NCI-H226 (cell line): ENCODE measurements around the gene PSRC1.
"Not testable (repeated sequence)": the region's sequence is repeated elsewhere in the genome, so short reads cannot be mapped to it uniquely, and the experiment has no call there.

ENCODE experiments used
- DNase-seq: peaks from one replicate; pipeline ENCODE4 v3.0.0-alpha.2; 2015

Gene PSRC1

GRCh38 chr1:109282952-109283747, at the start of gene PSRC1:
PSRC1 (minus strand) TSS chr1:109283145.
- DNase-seq, result peak; percentile 87

GRCh38 chr1:109331113-109331512, 48.2 kb upstream of the PSRC1 start:
- DNase-seq, result no peak

GRCh38 chr1:109327285-109327684, 44.3 kb upstream of the PSRC1 start:
- DNase-seq, result no peak

GRCh38 chr1:109322974-109323373, 40.0 kb upstream of the PSRC1 start:
- no peak for DNase-seq

DNA sequence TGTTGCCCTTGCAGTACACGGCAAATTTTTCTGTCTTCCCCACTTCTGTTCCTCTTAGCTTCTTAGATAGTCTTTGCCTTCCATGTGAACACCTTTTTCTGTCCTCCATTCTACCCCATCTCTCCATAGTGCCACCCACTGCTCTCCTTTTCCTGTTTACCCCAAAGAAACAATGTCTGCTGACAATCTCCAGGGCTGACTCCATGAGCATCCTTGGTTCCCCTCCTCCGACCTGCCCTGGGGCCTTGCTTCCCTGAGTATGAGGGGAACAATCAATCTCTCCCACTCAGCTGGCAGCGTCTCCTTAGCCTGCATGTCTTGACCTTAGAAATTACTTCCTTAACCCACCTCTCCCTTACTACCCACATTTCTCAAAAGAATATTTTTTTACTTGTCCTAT, 36.2 kb upstream of the PSRC1 start:
- DNase-seq, result no peak

DNA sequence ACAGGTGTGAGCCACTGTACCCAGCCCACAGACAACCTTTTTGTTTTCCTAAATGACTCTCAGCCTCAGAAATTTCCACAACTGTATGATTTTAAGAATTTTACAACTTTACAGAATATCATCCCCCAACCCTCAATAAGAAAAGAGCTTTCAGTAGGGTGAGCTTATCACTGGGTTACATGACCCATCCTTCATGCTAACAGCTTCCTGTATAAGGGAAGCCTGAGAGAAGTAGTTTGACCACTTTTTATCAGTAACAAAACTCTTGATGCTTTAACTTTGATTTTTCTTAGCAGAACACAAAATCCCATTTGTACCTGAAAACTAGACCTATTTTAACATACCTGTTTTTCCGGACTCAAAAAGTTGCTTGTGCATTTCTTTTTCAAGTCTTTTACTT, 33.6 kb upstream of the PSRC1 start:
- no peak for DNase-seq

- no peak for DNase-seq
Observed at GRCh38 chr1:109315288-109315687, 32.3 kb upstream of the PSRC1 start.

DNA sequence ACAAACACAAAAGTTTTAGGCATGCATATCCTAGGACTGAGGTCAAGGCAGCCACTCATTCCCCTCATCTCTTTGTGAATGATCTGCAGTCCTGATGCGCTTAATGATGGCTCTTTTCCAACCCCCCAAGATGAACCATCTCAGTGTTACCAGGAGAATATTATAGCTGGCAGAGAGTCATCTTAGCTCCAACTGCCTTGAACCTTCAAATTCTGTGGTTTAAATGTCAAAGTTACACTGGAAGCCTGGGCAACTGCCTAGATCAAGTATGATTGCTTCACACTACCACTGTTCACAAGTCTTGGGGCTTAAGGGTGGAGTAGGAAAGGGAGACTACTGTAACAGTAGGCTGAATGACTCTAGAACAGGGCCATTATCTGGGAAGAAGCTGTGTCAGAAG, 31.9 kb upstream of the PSRC1 start:
- no peak for DNase-seq

DNA sequence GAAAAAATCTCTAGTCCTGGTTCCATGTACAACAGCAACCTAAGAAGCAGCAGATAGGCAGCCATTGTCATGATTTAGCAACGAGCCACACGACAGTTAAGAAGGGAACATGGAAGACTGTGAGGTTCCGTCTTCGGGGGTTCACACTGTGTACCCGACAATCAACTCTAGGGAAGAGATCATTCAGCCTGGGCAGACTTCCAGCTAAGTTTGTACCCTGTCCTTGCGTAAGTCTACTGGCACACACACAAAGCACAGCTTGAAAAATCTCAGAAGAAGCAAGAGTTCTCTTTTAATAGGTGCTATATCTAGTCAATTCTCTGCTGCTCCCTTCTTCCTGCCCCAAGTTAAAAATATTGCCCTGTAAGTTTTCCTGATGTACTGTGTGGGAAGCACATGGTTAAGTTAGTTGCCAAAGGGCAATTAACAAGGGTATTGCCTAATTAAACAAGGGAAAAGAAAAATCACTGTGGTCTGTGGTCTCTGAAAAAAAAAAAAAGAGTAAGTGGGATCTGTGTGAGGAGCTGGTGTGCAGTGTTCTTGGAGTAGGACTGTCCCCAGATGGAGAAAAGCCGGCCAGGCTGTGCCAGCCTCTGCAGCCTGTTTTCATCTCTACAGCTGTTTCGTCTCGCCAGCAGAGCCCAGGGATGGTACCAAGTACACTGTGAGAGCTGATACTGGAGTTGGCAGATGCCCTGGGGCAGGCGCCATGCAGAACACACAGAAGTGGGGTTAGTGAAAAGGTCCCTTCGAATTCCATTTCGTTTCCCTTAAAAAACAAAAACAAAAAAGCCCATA, 30.2 kb upstream of the PSRC1 start:
- DNase-seq, result no peak

DNA sequence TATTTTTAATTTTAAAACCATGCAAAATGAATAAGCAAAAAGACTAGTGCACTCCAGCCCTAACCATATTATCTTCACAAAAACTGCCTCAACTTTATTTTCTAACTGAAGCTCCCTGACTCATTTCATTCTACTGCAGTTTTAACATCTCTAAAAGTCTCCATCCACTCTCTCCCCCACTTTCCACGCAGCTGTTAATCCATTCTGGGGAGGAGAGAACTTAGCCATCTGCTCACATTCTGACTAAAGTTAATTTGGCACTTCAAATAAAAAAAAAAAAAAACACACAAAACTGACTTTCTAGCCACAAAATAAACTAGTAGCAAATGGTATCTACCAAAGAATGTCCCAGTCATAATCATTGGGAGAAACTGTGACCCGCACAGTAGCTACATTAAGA, 29.3 kb upstream of the PSRC1 start:
- no peak for DNase-seq

DNA sequence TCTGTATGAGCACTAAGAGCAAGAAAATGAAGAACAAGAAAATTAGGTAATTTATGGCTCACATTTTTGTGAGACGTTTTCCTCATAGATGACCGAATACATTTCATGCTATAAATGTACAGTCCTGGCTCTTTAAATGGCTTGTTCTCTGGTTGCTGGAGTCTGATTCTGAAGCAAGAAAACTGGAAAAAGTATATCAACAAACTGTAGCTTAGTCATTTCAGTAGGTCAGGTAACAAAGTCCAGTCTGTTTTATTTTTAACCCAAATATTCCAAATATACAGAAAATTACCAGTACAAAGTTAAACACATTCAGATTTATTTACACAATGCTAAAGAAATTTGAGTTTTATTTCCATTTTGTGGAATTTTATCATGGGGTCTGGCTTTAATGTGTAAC, 26.4 kb upstream of the PSRC1 start:
- no peak for DNase-seq

GRCh38 chr1:109307274-109308021, 24.5 kb upstream of the PSRC1 start:
- no peak for DNase-seq

GRCh38 chr1:109306832-109307273, 23.9 kb upstream of the PSRC1 start, which contains the start of gene MYBPHL:
MYBPHL (minus strand) TSS chr1:109307011; CDS start chr1:109306991, 20 bp downstream.
- DNase-seq, result no peak

GRCh38 chr1:109305991-109306390, 23.0 kb upstream of the PSRC1 start:
- DNase-seq, result not testable (repeated sequence)

GRCh38 chr1:109304226-109304920, 21.4 kb upstream of the PSRC1 start:
- DNase-seq, result no peak

GRCh38 chr1:109301874-109302273, 18.9 kb upstream of the PSRC1 start:
- no peak for DNase-seq

GRCh38 chr1:109300650-109301151, 17.8 kb upstream of the PSRC1 start:
- peak; percentile 29 for DNase-seq

- peak; percentile 19 for DNase-seq
Observed at GRCh38 chr1:109299558-109300343, 16.8 kb upstream of the PSRC1 start.

GRCh38 chr1:109298666-109299557, 16.0 kb upstream of the PSRC1 start:
- peak; percentile 89 for DNase-seq

DNA sequence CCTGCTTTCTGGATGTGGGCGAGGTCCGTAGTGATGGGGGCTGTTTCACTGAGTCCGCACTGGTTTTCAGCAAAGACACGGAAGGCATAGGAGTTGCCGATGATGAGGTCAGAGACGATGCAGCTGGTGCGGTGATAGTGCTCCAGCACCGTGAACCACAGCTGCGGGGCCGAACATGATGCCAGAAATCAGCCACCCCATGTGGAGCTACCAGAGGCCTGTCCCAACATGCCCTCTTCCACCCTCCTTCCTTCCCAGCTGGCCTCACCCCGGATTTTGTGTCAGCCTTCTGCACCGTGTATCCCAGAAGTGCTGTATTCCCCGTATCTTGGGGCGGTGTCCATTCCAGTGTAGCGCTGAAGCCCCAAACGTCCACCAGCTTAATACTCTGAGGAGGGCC, 13.8 kb upstream of the PSRC1 start:
- DNase-seq, result no peak
